Ramos (cell line): Measurements from ENCODE around the gene CELF2.

Experiments
- in situ Hi-C: fragments of 300-500 bp; cut with MboI; formaldehyde crosslinking; loops from one replicate; pipeline ENCODE4 v1.14.3; 2022; ENCODE audit warnings: low sequenced_read_pairs; ENCODE audit not compliant: unreplicated experiment

CELF2 gene

GRCh38 chr10:11148142-11149028 is 130.7 kb downstream of the CELF2 start:
- in situ Hi-C loops, result no loop called here

- in situ Hi-C loops, result no loop called here
These were observed 132.1 kb downstream of the CELF2 start for GRCh38 chr10:11149807-11150141.

DNA sequence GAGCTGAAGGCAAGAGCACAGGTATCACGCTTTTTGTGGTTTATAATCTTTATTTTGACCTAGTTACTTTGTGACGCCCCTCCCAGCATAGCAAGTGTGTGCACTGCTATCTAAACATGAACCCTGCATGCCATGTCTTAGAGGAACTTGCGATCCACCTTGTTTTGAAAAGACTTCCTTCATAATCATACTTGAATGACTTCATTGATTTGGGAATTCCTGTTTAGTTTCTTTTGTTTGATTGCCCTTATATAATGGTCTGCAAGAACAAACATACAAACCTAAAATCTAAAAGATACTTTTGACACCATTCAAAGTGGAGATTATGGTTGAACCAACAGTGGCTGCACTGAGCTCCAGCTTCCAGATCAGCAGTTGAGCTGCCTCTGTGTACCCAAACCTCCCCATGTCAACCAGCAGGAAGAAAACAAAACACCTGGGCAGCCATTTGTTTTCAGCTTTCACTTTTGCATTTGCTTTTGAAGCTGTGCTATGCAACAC is 132.6 kb downstream of the CELF2 start:
- in situ Hi-C loops, result no loop called here

DNA sequence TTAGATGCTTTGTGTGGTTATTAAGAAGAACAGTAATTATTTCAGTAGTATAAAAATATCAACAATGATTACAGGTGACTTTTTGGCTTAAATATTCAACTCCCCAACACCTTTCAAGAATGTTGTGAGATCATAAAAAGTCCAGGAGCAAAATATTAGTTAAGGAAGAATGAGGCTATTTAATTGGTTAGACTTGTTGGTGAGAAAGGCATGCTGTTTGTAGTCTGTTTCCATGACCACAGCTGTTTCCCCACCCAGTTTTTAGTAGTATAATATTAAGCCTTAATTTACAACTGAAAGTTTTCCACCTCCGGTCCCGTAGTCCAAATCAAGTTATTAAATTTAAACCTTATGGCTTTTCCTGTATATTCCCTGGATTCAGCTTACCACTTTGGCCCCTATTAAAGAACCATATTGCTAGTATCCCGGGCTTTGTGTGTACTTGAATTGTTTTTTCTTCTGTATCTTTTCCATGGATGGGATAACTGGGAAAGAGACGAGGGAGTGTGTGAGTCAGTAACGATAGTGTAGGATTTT is 133.3 kb downstream of the CELF2 start:
- in situ Hi-C loops, result no loop called here

DNA sequence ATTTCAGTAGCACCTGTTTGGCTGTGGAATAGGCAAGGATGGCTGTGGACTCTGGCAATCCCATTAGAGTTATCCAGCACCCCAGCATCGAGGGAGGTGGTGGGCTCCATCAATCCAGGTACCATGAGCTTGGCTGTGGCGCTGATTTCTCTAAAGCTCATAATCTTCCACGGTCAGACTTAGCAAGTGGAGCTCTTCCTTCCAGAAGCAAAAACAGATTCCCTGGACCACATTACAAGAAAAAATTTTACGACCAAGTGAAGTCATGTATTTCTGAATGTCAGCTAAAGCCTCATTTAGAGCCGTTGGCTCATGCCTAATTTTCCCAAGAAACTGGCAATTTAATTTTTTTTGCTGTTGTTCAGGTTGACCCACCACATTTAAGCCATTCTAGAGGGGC is 135.1 kb downstream of the CELF2 start:
- in situ Hi-C loops, result no loop called here

DNA sequence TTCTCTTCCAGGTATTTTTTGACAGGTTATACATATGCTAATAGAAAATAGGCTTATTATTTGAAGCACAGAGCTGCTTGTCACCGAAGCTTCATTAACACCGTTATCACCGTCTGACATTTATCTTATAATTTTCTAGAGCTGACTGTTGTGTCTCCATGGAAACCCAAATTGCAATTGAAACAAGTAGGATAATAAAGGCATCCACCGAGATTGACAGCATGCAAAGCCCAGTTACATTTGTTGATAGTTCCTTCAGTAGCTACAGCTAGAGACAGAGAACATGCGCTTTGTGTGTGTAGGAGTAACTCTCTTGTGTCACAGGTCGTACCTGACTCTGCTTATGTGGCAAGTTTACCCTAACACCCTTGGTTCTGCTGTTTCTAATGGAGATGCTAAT is 135.6 kb downstream of the CELF2 start:
- in situ Hi-C loops, result no loop called here

GRCh38 chr10:11153766-11154165 is 136.1 kb downstream of the CELF2 start:
- in situ Hi-C loops, result no loop called here

DNA sequence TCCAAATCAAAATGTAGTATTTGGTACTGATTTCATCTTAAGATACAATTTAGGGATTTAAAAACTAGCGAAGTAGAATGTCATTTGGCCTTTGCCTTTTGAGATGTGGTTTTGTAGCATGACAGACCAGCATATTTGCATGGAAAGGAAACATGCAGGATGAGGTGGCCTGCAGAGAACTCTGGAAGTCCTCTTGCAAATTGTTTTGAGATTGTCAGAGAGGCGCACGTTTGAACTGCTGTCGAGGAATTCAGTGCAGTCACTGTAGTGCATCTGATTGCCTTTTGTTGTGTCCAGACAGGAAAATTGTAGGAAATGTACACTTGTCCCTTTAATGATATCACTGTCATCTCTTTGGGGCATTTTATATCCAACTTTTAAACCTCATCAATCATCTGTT is 136.7 kb downstream of the CELF2 start:
- in situ Hi-C loops, result no loop called here

GRCh38 chr10:11154849-11155498 is 137.3 kb downstream of the CELF2 start:
- in situ Hi-C loops, result no loop called here

DNA sequence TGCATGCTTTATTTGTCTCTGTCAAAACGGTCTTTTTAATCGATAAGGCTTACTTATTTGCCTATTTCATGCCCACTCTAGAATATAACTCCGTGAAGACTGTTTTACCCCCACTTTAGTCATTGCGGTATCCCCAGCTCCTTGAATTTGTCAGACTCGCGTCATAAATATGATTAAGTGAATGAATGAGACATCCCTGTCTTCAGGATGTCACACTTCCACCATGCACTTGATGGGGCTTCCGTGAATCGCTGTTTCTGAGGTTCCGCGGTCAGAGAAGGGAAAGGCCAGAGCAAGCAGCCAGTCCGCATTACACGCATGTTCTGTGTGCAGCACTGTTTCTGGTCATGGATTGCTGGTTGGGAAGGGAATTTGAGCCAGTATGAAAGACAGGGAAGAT is 138.8 kb downstream of the CELF2 start:
- in situ Hi-C loops, result no loop called here

- in situ Hi-C loops, result no loop called here
These were observed 139.8 kb downstream of the CELF2 start for GRCh38 chr10:11157292-11158076.

- in situ Hi-C loops, result no loop called here
These were observed 140.4 kb downstream of the CELF2 start for GRCh38 chr10:11158080-11158479.

GRCh38 chr10:11159543-11160215 is 142.0 kb downstream of the CELF2 start:
- in situ Hi-C loops, result no loop called here

- in situ Hi-C loops, result no loop called here
These were observed 143.4 kb downstream of the CELF2 start for GRCh38 chr10:11161096-11161495.

DNA sequence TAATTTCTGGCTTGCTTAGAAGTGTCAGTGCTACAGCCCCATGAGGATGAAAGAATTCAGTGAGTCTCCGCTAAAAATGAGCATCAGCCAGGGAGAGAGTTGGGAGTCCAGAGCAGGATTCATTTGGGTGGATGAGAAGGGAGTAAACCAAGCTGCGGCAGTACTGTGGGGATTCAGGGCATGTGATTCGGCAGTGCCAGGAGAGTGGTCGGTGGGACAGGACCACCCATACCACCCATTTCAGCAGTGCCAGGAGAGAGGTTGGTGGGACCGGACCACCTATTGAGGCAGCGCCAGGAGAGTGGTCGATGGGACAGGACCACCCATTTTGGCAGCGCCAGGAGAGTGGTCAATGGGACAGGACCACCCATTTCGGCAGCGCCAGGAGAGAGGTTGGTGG is 144.2 kb downstream of the CELF2 start:
- in situ Hi-C loops, result no loop called here

DNA sequence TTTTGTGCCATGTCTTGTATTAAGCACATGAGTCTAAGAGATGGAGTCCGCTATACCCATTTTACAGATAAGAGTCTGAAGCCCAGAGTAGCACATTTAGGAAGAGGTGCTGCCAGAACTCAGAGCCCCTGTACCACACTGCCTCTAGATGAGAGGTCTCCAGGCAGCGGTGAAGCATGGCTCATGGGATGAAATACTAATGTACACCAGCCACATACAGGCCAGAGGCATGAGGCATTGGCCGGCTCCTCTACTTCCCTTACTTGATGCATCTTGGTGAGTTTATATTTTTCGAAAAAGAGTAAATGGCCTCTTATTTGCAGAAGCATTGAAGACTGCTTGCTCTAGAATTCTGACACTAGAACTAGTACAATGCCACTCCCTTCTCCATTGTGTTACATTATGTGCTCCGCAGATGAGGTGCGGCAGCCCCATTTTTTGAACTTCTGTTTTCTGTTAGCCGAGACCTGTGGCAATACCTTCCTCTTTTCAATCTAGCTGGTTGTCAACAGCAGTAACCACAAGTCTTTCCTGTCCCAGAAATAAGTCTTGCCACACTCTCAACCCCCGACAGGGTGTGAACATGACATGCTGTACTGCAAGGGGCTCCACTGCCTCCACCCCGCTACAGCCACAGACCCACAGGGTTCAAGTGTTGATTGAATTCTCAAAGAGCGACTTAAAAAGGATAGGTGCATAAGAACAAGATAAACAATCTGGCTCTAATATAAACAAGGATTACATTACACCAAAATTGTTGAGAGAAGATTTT is 145.3 kb downstream of the CELF2 start:
- in situ Hi-C loops, result no loop called here

- in situ Hi-C loops, result no loop called here
These were observed 146.3 kb downstream of the CELF2 start for GRCh38 chr10:11163780-11164550.

DNA sequence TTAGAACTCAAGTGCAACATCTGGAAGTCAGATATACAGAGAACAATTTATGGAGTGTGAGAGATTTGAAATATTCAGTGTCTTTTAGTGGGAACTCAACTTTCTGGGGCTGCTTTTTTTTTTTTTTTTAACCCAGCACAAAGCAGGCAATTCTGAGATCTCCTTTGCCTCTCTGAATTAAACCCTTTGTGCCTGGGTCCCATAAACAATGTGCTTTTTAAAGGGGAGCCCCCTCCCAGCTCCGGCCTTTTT is 146.8 kb downstream of the CELF2 start:
- in situ Hi-C loops, result no loop called here
